ENCODE measurements around the gene IL4I1. TPM values are rescaled to one million over a fixed set of nuclear protein-coding genes. Genes with fewer than 3 reads are reported as not detected.

The IL4I1 gene
- total RNA-seq, 1 experiment from 2014 or later, result 0.15 TPM

DNA sequence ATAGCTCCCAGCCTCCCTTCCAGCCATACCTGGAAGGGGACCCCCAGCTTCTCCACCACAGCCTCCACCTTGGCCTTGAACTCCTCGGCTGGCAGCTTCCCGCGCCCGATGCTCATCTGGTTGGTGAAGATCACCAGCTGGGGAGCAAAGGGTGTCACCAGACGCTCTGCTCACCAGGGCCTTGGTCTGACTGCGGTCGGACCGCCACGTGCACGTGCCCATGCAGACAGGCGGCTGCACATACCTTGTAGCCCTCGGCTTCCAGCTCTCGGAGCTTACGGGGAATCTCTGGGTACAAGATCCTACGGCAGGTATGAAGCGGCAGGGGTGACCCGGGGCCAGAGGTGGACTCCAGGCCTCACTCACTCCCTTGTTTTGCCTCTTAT, 32.8 kb downstream of the IL4I1 start:
- DNase-seq (ENCODE audit: low spot score), result no peak

- no peak for DNase-seq (ENCODE audit: low spot score)
Measured at GRCh38 chr19:49863254-49863934, 33.3 kb downstream of the IL4I1 start.

GRCh38 chr19:49862391-49863253, 34.1 kb downstream of the IL4I1 start:
- DNase-seq (ENCODE audit: low spot score), result no peak

- no peak for DNase-seq (ENCODE audit: low spot score)
Measured at GRCh38 chr19:49861541-49862378, 34.9 kb downstream of the IL4I1 start.

- DNase-seq (ENCODE audit: low spot score), result no peak
Measured at GRCh38 chr19:49861107-49861506, 35.6 kb downstream of the IL4I1 start.

DNA sequence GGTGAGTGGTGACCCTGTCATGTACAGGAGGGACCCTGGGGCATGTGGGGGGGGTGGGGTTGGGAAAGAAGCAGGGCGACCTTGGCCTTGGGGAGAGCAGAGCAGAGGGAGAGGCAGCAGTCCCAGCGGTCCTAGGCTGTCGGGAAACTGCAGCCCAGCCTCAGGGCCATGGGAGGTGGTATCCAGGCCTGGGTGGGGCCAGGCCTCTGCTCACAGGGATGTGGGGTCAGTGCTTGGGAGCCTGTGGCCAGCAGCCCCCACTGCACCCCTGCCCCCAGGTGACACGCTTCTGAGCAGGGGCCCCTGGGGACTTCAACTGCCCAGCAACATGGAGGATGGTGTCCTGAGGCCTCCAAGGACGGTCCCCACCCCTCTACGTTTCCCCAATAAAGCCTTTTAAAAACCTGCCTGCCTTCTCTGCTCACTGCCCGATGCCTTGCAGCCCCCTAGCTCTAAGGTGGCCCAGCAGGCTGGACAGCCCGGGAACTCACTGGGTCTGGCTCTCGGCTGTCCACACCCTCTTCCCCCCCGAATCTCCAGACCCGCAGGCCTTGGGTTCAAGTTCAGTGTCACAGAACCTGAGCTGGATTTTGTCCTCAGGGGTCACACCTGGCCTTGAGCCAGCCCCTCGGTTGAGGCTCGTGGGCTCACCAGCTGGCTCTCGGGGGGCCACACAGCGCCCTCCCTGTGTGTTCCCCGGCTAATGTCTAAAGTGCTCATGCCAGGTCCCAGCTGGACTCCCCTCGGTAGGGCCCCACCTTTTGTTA, 36.2 kb downstream of the IL4I1 start:
- no peak for DNase-seq (ENCODE audit: low spot score)

DNA sequence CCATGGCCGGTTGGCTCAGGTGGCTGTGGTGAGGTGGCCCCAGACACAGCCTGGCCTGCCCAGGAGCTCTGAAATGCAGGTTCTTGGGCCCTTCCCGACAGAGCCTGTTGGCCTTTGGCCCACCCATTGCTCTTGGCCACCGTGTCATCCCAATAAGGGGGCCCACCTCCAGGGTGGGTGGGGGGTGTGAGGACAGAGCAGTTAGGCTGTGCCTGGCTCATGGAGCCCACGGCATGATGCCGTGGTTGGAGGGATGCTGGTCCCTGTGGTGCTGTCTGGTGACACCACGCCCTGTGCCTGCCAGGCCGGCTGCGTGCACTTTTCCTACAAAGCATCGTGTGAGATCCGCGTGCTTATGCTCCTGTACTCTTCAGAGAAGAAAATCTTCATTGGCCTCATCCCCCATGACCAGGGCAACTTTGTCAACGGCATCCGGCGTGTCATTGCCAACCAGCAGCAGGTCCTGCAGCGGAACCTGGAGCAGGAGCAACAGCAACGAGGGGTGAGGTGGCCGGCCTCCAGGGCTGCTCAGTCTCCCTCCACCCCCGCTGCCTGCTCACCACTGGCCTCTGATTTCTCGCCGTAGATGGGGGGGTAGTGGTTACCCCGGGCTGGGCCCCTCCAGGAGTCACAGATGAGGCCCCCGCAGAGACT, 36.9 kb downstream of the IL4I1 start:
- DNase-seq (ENCODE audit: low spot score), result no peak

- no peak for DNase-seq (ENCODE audit: low spot score)
Measured at GRCh38 chr19:49858088-49858985, 38.4 kb downstream of the IL4I1 start.

DNA sequence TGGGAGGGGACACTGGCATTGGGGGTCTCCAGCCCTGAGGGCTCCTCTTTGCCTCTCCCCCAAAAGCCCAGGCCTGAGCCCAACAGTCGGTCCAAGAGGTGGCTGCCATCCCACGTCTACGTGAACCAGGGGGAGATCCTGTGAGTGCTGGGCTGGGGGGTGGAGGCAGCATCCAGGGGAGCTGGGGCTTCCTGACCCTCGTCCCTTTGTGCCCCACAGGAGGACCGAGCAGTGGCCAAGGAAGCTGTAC, 38.9 kb downstream of the IL4I1 start:
- DNase-seq (ENCODE audit: low spot score), result no peak

DNA sequence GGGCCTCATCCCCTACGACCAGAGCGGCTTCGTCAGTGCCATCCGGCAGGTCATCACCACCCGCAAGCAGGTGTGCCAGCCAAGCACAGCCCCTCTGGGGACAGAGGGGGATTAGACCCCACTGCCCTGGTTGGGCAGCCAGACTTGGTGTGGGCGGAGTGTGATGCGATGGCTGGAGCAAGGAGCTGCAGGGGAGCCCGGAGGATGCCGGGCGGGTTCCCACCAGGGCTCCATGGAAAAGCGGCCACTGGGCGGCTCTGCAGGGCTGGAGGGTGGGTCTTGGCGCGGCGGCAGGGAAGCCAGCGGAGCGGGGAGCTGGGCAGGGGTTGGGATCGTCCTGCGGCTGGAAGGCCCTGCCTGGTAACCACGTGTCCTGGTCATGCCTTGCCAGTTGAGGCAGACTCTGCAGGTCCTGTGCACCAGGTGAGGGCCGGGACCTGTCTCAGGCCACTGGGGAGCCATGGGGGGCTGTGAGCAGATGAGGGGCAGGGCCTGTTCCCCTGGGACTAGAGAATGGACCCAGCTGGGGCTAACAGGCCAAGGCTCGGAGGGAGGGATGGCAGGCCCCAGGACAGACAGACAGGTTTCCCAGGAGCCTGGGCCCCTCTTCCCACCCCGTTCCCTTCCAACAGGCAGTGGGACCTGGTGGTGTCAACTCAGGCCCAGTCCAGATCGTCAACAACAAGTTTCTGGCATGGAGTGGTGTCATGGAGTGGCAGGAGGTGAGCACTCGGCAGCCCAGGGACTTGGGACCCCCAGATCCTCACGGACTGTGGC, 39.4 kb downstream of the IL4I1 start:
- DNase-seq (ENCODE audit: low spot score), result no peak

DNA sequence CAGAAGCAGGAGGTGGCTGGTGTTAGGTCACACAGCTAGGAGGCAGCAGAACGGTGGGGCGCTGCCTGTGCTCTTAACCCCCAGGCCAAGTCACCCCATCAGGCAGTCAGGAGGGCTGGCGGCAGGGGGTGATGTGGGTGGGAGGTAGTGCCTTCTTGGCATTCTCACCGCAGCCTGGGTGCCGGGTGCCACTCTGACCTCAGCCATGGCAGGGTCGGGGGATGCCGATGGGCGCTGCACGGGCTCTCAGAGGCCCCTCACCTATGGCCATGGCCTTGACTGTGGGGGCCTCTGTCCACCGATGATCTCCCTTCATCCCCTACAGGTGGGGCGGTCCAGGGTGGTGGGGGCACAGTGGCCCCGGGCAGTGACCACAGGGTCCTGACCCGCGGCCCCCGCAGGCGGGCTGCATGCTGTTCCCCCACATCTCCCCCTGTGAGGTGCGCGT, 40.1 kb downstream of the IL4I1 start:
- DNase-seq (ENCODE audit: low spot score), result no peak

DNA sequence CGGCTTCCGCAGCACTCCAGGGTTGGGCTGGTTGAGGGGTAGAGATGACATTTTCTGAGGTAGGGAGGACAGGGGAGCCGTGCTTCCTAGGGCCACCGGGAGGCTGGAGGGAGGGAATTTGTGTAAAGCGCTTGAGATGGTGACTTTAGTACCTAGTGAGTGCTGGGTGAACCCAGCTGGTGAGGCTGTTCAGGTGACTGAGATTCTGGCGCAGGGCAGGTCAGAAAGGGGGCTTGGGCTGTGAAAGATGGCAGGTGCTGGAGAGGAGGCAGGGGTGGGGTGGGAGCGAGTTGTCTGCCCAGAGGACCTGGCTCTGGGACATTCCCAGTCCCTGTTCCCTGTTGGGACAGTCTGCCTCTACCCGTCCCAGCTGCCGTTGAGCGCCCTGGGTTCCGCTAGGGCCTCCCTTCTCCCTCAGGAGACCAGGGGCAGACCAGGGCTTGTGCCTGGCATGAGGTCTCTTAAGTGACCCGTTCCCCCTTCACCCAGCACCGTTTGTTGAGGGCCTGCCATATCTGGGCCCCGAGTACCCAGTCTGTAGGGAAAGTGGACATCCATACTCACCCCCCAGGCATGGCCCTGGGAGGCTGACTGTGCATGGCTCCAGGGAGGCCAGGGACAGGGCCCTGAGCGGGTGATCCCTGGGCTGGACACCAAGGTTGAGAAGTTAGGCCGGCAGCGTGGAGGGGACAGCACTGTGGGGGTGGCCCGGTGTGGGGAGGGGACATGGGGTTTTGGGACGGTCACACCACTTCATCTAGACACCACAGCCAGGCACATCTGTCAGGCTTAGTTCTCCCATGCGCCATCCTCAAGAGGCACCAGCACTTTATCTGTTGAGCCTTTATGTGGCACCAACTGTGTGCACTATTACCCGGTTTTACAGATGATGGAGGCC, 40.8 kb downstream of the IL4I1 start:
- no peak for DNase-seq (ENCODE audit: low spot score)

- DNase-seq (ENCODE audit: low spot score), result no peak
Measured at GRCh38 chr19:49855277-49855675, 41.4 kb downstream of the IL4I1 start.

- no peak for DNase-seq (ENCODE audit: low spot score)
Measured at GRCh38 chr19:49854378-49855263, 42.1 kb downstream of the IL4I1 start.

- DNase-seq (ENCODE audit: low spot score), result no peak
Measured at GRCh38 chr19:49853852-49854377, 42.8 kb downstream of the IL4I1 start.

DNA sequence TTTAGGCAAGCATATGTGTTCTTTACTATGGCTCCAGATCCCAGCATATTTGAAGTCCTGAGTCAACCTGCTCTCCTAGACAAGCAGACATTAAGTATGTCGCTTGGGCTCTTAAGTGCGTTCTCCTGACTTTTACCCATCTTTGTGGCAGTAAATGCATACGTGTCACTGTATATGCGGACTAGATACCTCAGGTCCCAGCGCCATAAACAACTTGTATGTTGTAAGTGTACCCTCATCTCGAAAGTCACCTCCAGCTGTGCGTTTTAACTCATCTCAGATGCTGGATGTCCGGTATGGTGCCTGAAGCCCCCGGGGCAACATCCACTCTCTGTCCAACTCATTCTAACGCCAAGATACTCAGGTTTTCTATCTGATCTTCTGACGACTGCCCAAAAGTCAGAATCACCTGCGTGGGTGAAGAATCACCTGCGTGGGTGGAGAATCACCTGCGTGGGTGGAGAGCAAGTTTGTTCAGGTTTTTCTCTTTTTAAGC, 44.0 kb downstream of the IL4I1 start:
- no peak for DNase-seq (ENCODE audit: low spot score)

Measured in H4 (cell line).